ENCODE data around the gene HERPUD1.

The HERPUD1 gene

GRCh38 chr16:56967733-56968132, 35.8 kb downstream of the HERPUD1 start:
- TF ChIP-seq, protein P1, sequence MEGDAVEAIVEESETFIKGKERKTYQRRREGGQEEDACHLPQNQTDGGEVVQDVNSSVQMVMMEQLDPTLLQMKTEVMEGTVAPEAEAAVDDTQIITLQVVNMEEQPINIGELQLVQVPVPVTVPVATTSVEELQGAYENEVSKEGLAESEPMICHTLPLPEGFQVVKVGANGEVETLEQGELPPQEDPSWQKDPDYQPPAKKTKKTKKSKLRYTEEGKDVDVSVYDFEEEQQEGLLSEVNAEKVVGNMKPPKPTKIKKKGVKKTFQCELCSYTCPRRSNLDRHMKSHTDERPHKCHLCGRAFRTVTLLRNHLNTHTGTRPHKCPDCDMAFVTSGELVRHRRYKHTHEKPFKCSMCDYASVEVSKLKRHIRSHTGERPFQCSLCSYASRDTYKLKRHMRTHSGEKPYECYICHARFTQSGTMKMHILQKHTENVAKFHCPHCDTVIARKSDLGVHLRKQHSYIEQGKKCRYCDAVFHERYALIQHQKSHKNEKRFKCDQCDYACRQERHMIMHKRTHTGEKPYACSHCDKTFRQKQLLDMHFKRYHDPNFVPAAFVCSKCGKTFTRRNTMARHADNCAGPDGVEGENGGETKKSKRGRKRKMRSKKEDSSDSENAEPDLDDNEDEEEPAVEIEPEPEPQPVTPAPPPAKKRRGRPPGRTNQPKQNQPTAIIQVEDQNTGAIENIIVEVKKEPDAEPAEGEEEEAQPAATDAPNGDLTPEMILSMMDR (IDR thresholded peaks at IDR 0.05; ENCODE audit: insufficient read depth, low read length, poor library complexity, severe bottlenecking) = no peak
- no peaks in the 10 kb centered on the region for H3K36me3 ChIP-seq (ENCODE audit: control insufficient read depth, insufficient read depth, low read length)
- H3K27me3 ChIP-seq (replicated peaks; ENCODE audit: control insufficient read depth, insufficient read depth, low read length) = no peaks in the 10 kb centered on the region
- H3K4me3 ChIP-seq (replicated peaks; ENCODE audit: low read depth, low read length) = no peak overlapping the region
- DNase-seq (ENCODE audit: extremely low read depth, insufficient read length) = no peak

- no peak for DNase-seq (ENCODE audit: extremely low read depth, insufficient read length)
- Histone ChIP-seq H3K36me3 (ENCODE audit: control insufficient read depth, insufficient read depth, low read length) (no peaks in the 10 kb centered on the region), H3K27me3 (replicated peaks; ENCODE audit: control insufficient read depth, insufficient read depth, low read length) (no peaks in the 10 kb centered on the region), H3K4me3 (replicated peaks; ENCODE audit: low read depth, low read length) (no peak overlapping the region)
- TF ChIP-seq, protein P1 (IDR thresholded peaks at IDR 0.05; ENCODE audit: insufficient read depth, low read length, poor library complexity, severe bottlenecking) = no peak
Observed at GRCh38 chr16:56969769-56970168, 37.8 kb downstream of the HERPUD1 start.

GRCh38 chr16:56970934-56971767, 39.2 kb downstream of the HERPUD1 start:
- DNase-seq (ENCODE audit: extremely low read depth, insufficient read length) = peak; percentile 65
- no peaks in the 10 kb centered on the region for H3K36me3 ChIP-seq (ENCODE audit: control insufficient read depth, insufficient read depth, low read length)
- no peak overlapping the region for H3K4me3 ChIP-seq (replicated peaks; ENCODE audit: low read depth, low read length)
- H3K27me3 ChIP-seq (replicated peaks; ENCODE audit: control insufficient read depth, insufficient read depth, low read length) = no peaks in the 10 kb centered on the region
- TF ChIP-seq, protein P1 (IDR thresholded peaks at IDR 0.05; ENCODE audit: insufficient read depth, low read length, poor library complexity, severe bottlenecking) = peak; percentile 4

DNA sequence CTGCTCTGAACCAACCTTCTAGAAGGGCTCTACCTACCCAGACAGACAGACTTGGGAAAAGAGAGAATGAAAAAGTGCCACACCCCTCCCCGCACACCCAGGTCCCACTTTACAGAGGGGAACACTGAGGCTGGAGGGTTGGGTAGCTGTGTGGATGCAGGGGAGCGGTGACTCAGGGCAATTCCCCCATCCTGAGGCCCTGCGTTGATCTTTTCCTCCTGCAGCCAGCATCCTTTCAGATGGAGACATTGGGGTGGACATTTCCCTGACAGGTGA, 39.8 kb downstream of the HERPUD1 start:
- no peak for DNase-seq (ENCODE audit: extremely low read depth, insufficient read length)
- no peaks in the 10 kb centered on the region for H3K27me3 ChIP-seq (replicated peaks; ENCODE audit: control insufficient read depth, insufficient read depth, low read length)
- TF ChIP-seq, protein P1 (IDR thresholded peaks at IDR 0.05; ENCODE audit: insufficient read depth, low read length, poor library complexity, severe bottlenecking) = no peak

DNA sequence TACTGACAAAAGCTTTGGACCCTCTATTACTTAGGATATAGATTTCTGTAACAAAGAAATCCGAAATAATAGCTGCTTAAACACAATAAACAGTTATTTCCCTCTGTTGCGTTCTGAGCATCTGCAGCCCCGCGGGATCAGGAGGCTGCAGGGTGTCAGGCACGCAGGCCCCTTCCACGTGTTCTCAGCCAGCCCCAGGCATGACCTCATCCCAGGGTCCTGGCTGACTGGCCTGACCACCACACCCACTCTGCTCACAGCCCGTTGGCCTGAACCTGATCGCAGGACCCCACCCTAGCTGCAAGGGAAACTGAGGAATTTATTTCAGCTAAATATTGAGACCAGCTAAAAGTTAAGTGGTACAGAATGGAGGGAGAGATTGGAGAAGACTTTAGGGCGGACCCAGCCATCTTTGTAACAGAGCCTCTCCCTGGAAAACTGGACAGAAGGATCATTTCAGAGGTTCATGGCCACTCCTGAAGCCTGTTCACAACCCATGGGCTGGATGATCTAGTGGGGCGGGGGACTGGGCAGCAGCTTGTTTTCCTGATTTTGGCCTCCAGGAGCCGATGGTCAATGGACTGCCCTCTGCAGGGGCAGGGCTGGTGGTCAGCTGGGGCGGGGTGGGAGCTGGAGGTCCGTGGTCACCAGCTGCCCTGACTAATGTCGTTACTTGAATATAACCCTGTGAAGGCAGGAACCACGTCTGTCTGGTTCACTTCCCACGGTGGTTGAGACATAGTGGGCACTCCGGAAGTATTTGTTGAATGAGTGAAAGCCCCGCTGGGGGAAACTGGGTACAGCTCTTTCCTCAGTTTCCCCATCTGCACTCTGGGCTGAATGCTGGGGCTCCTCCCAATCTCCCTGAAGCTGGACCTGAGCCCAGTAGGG, 40.7 kb downstream of the HERPUD1 start:
- TF ChIP-seq, protein P1 (IDR thresholded peaks at IDR 0.05; ENCODE audit: insufficient read depth, low read length, poor library complexity, severe bottlenecking) = no peak
- Histone ChIP-seq H3K27me3 (replicated peaks; ENCODE audit: control insufficient read depth, insufficient read depth, low read length) (no peaks in the 10 kb centered on the region), H3K4me3 (replicated peaks; ENCODE audit: low read depth, low read length) (no peak overlapping the region), H3K36me3 (ENCODE audit: control insufficient read depth, insufficient read depth, low read length) (no peaks in the 10 kb centered on the region)
- no peak for DNase-seq (ENCODE audit: extremely low read depth, insufficient read length)

More for the DNA sequence above, 39.8 kb downstream of the HERPUD1 start:
- Histone ChIP-seq H3K36me3 (ENCODE audit: control insufficient read depth, insufficient read depth, low read length) (no peaks in the 10 kb centered on the region), H3K4me3 (replicated peaks; ENCODE audit: low read depth, low read length) (no peak overlapping the region)
